H9 (cell line): ENCODE measurements around the gene TSC22D1. TPM values are rescaled to one million over a fixed set of nuclear protein-coding genes. Genes with fewer than 3 reads are reported as not detected.

ENCODE experiments used
- DNase-seq: peaks from one replicate; pipeline ENCODE4 v3.0.0-alpha.2; 2017
- H2AFZ ChIP-seq: one replicate; pipeline ENCODE4 v1.6.1; 2013; ENCODE audit warnings: mild to moderate bottlenecking, low read length, control low read depth, moderate library complexity
- H2AK5ac ChIP-seq: 2 replicates; pipeline ENCODE4 v1.6.1; 2013; ENCODE audit warnings: low read length, control low read depth, mixed read lengths; ENCODE audit not compliant: insufficient read length
- H2BK120ac ChIP-seq: one replicate; pipeline ENCODE4 v1.6.1; 2013; ENCODE audit warnings: low read depth, mild to moderate bottlenecking, low read length, control low read depth, inconsistent platforms; ENCODE audit not compliant: poor library complexity, severe bottlenecking
- H2BK12ac ChIP-seq: 2 replicates; pipeline ENCODE4 v1.6.1; 2013; ENCODE audit warnings: low read length, control low read depth, mixed read lengths, low read depth; ENCODE audit not compliant: insufficient read length
- H2BK15ac ChIP-seq: 2 replicates; pipeline ENCODE4 v1.6.1; 2013; ENCODE audit warnings: low read depth, low read length, control low read depth
- H2BK20ac ChIP-seq: one replicate; pipeline ENCODE4 v1.6.1; 2013; ENCODE audit warnings: low read depth, mild to moderate bottlenecking, low read length, control low read depth, inconsistent platforms; ENCODE audit not compliant: poor library complexity, severe bottlenecking
- H2BK5ac ChIP-seq: 2 replicates; pipeline ENCODE4 v1.6.1; 2013; ENCODE audit warnings: low read length, control low read depth, mixed read lengths; ENCODE audit not compliant: insufficient read length
- H3K14ac ChIP-seq: 2 replicates; pipeline ENCODE4 v1.6.1; 2013; ENCODE audit warnings: low read length, control low read depth; ENCODE audit not compliant: insufficient read depth
- H3K18ac ChIP-seq: 2 replicates; pipeline ENCODE4 v1.6.1; 2013; ENCODE audit warnings: low read depth, mild to moderate bottlenecking, mixed read lengths, low read length, control low read depth; ENCODE audit not compliant: insufficient read length
- H3K23ac ChIP-seq: 2 replicates; pipeline ENCODE4 v1.6.1; 2013; ENCODE audit warnings: low read length, control low read depth, mixed read lengths, low read depth; ENCODE audit not compliant: insufficient read length
- H3K23me2 ChIP-seq: 2 replicates; pipeline ENCODE4 v1.6.1; 2013; ENCODE audit warnings: low read depth, mild to moderate bottlenecking, mixed read lengths, low read length, control low read depth; ENCODE audit not compliant: insufficient read length, poor library complexity, severe bottlenecking
- H3K27ac ChIP-seq: 2 replicates; pipeline ENCODE4 v1.5.1; 2013; ENCODE audit warnings: low read length, control low read depth, mixed read lengths, low read depth; ENCODE audit not compliant: insufficient read length
- H3K27me3 ChIP-seq: 2 replicates; pipeline ENCODE4 v1.6.1; 2013; ENCODE audit warnings: low read length, control low read depth, inconsistent platforms; ENCODE audit not compliant: insufficient read depth
- H3K4ac ChIP-seq: 2 replicates; pipeline ENCODE4 v1.6.1; 2013; ENCODE audit warnings: low read depth, mild to moderate bottlenecking, control low read depth, inconsistent platforms, low read length, moderate library complexity
- H3K4me1 ChIP-seq: 2 replicates; pipeline ENCODE4 v1.6.1; 2013; ENCODE audit warnings: low read length, control low read depth, inconsistent platforms; ENCODE audit not compliant: insufficient read depth
- H3K4me2 ChIP-seq: 2 replicates; pipeline ENCODE4 v1.6.1; 2013; ENCODE audit warnings: low read length, control low read depth, mixed read lengths; ENCODE audit not compliant: insufficient read length, insufficient read depth
- H3K56ac ChIP-seq: 2 replicates; pipeline ENCODE4 v1.6.1; 2013; ENCODE audit warnings: low read depth, mild to moderate bottlenecking, mixed read lengths, low read length, control low read depth; ENCODE audit not compliant: insufficient read length
- H3K79me1 ChIP-seq: 2 replicates; pipeline ENCODE4 v1.6.1; 2013; ENCODE audit warnings: low read depth, mild to moderate bottlenecking, moderate library complexity, low read length, control low read depth, inconsistent platforms; ENCODE audit not compliant: insufficient read depth, poor library complexity, severe bottlenecking
- H3K79me2 ChIP-seq: 2 replicates; pipeline ENCODE4 v1.6.1; 2013; ENCODE audit warnings: low read length, control low read depth, inconsistent platforms; ENCODE audit not compliant: insufficient read depth
- H3K9ac ChIP-seq: 2 replicates; pipeline ENCODE4 v1.6.1; 2013; ENCODE audit warnings: low read length, control low read depth, mixed read lengths; ENCODE audit not compliant: insufficient read length; ENCODE audit errors: extremely low read depth
- H3K9me3 ChIP-seq: one replicate; pipeline ENCODE4 v1.6.1; 2013; ENCODE audit warnings: low read depth, low read length, inconsistent platforms; ENCODE audit not compliant: control insufficient read depth
- H3T11ph ChIP-seq: one replicate; pipeline ENCODE4 v1.6.1; 2013; ENCODE audit warnings: mild to moderate bottlenecking, low read length, control low read depth, inconsistent platforms
- H4K20me1 ChIP-seq: one replicate; pipeline ENCODE4 v1.6.1; 2013; ENCODE audit not compliant: control insufficient read depth, insufficient read length, insufficient read depth
- H4K5ac ChIP-seq: 2 replicates; pipeline ENCODE4 v1.6.1; 2013; ENCODE audit warnings: low read depth, mild to moderate bottlenecking, mixed read lengths, low read length, control low read depth; ENCODE audit not compliant: insufficient read length
- H4K8ac ChIP-seq: replicated peaks from 2 replicates; pipeline ENCODE4 v1.6.1; 2013; ENCODE audit warnings: low read length, control low read depth, mixed read lengths, low read depth; ENCODE audit not compliant: insufficient read length
- H4K91ac ChIP-seq: 2 replicates; pipeline ENCODE4 v1.6.1; 2013; ENCODE audit warnings: low read depth, mild to moderate bottlenecking, moderate library complexity, mixed read lengths, low read length, control low read depth; ENCODE audit not compliant: insufficient read length
- H3K27ac Mint-ChIP-seq, 3 experiments: 2 replicates in 2 of 3; 3 replicates in 1 of 3; pipeline ENCODE4 v1.8.0; 2020 to 2021; ENCODE audit warnings: mixed read lengths in 3 of 3, mild to moderate bottlenecking in 1 of 3, moderate library complexity in 1 of 3
- H3K27me3 Mint-ChIP-seq: 2 replicates; pipeline ENCODE4 v1.8.0; 2021; ENCODE audit warnings: low read depth, mild to moderate bottlenecking, moderate library complexity, mixed read lengths
- H3K36me3 Mint-ChIP-seq, 3 experiments: 2 replicates in 2 of 3; 3 replicates in 1 of 3; pipeline ENCODE4 v1.8.0; 2020 to 2021; ENCODE audit warnings: low read depth in 3 of 3, mixed read lengths in 3 of 3; ENCODE audit not compliant: insufficient read depth in 1 of 3
- H3K4me1 Mint-ChIP-seq, 2 experiments: 2 replicates each; pipeline ENCODE4 v1.8.0; 2020; ENCODE audit warnings: mixed read lengths in 2 of 2
- H3K4me3 Mint-ChIP-seq, 2 experiments: 2 replicates in 1 of 2; 3 replicates in 1 of 2; pipeline ENCODE4 v1.8.0; 2020 to 2021; ENCODE audit warnings: mild to moderate bottlenecking in 2 of 2, mixed read lengths in 2 of 2, moderate library complexity in 1 of 2
- H3K9me3 Mint-ChIP-seq, 2 experiments: 2 replicates in 1 of 2; 3 replicates in 1 of 2; pipeline ENCODE4 v1.8.0; 2020; ENCODE audit warnings: mild to moderate bottlenecking in 2 of 2, mixed read lengths in 2 of 2, moderate library complexity in 1 of 2
- WGBS: extraction: QIAGEN DNeasy Blood & Tissue Kit; methylation state at CpG from one replicate; pipeline ENCODE4 v1.1.7; 2013; ENCODE audit warnings: missing lambda C conversion rate, low lambda C conversion rate, mixed read lengths; ENCODE audit not compliant: insufficient read length; ENCODE audit errors: extremely low coverage; 5-methylcytosine and 5-hydroxymethylcytosine counted together
- total RNA-seq: library from RNA; stranded (reverse); gene quantifications from 2 replicates; pipeline ENCODE4 v1.2.1, GENCODE V29; 2021
- TF ChIP-seq, protein P1 (sequence below): fragments of 200-600 bp; sonication (generic); conservative IDR thresholded peaks from 3 replicates; pipeline ENCODE4 v1.8.0; 2021; ENCODE audit warnings: antibody characterized with exemption, mild to moderate bottlenecking

TSC22D1 gene
- total RNA-seq, 1 experiment from 2014 or later, result 76.7 TPM

DNA sequence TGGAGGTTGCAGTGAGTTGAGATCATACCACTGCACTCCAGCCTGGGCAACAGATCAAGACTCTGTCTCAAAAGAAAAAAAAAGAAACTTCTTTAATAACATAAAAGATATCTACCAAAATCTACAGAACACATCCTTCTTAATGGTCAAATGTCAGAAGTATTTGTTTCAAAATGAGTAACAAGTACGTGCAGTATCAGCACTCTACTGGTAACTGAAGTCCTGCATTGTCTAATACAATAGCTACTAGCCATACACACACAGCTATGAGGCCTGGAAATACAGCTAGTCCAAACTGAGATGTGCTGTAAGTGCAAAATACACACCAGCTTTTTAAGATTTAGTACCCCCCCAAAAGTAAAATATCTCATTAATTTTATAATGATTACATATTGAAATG lies 88.1 kb downstream of the TSC22D1 start:
- H3K79me2 ChIP-seq, result no peaks in the 10 kb centered on the region; the same call in 1 of the 2 replicates
- H4K20me1 ChIP-seq, result no peaks in the 10 kb centered on the region
- H4K5ac ChIP-seq, result no peak overlapping the region
- no peak overlapping the region for H4K91ac ChIP-seq
- DNase-seq, result no peak
- Mint-ChIP-seq H3K27ac (no peak overlapping the region), H3K27me3 (no peaks in the 10 kb centered on the region), H3K4me1 (peaks cover 8 to 12% of the 10 kb centered on the region in 2 experiments), H3K36me3 (no peaks in the 10 kb centered on the region; a peak in 1 of 7 replicates), H3K9me3 (no peaks in the 10 kb centered on the region), H3K4me3 (no peak overlapping the region)
- no peak overlapping the region for H3K14ac ChIP-seq
- no peak overlapping the region for H2BK15ac ChIP-seq
- no peak overlapping the region for H4K8ac ChIP-seq
- TF ChIP-seq, protein P1, sequence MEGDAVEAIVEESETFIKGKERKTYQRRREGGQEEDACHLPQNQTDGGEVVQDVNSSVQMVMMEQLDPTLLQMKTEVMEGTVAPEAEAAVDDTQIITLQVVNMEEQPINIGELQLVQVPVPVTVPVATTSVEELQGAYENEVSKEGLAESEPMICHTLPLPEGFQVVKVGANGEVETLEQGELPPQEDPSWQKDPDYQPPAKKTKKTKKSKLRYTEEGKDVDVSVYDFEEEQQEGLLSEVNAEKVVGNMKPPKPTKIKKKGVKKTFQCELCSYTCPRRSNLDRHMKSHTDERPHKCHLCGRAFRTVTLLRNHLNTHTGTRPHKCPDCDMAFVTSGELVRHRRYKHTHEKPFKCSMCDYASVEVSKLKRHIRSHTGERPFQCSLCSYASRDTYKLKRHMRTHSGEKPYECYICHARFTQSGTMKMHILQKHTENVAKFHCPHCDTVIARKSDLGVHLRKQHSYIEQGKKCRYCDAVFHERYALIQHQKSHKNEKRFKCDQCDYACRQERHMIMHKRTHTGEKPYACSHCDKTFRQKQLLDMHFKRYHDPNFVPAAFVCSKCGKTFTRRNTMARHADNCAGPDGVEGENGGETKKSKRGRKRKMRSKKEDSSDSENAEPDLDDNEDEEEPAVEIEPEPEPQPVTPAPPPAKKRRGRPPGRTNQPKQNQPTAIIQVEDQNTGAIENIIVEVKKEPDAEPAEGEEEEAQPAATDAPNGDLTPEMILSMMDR, result no peak
- no peak overlapping the region for H2AFZ ChIP-seq
- H3K56ac ChIP-seq, result no peak overlapping the region
- WGBS, result no CpG with 5 or more reads among the region's 1 CpG
- H2BK120ac ChIP-seq, result no peak overlapping the region
- no peak overlapping the region for H3K4ac ChIP-seq
- no peak overlapping the region for H2AK5ac ChIP-seq
- no peak overlapping the region for H2BK12ac ChIP-seq
- no peak overlapping the region for H3K18ac ChIP-seq
- no peak overlapping the region for H2BK5ac ChIP-seq
- no peak overlapping the region for H3T11ph ChIP-seq
- no peak overlapping the region for H2BK20ac ChIP-seq
- H3K9me3 ChIP-seq, result no peaks in the 10 kb centered on the region
- H3K9ac ChIP-seq, result no peak overlapping the region
- H3K4me2 ChIP-seq, result no peak overlapping the region
- peaks cover 2% of the 10 kb centered on the region; the same call in 1 of the 2 replicates for H3K4me1 ChIP-seq
- H3K79me1 ChIP-seq, result no peaks in the 10 kb centered on the region
- H3K27me3 ChIP-seq, result no peaks in the 10 kb centered on the region
- H3K23me2 ChIP-seq, result no peaks in the 10 kb centered on the region
- no peak overlapping the region for H3K23ac ChIP-seq
- no peak overlapping the region for H3K27ac ChIP-seq
